Esophagus muscularis mucosa (tissue), 4 donors: ENCODE results near the gene POU2AF3.

Experiments used
- EP300 ChIP-seq: sonication (generic); formaldehyde crosslinking; IDR thresholded peaks from one replicate; pipeline ENCODE4 v1.6.1; 2017; ENCODE audit warnings: antibody characterized with exemption
- POLR2A ChIP-seq: fragments of 450-650 bp; IDR thresholded peaks from one replicate; pipeline ENCODE4 v1.6.1; 2017; ENCODE audit warnings: antibody characterized with exemption, moderate library complexity, mild to moderate bottlenecking, low read depth
- TF ChIP-seq, protein P1 (sequence below), 3 experiments: fragments of 200-600 bp in 2 of 3; fragments of 450-650 bp in 1 of 3; sonication (generic) in 2 of 3; IDR thresholded peaks; one replicate each; pipeline ENCODE4 v1.5.1; 2017 to 2019; ENCODE audit warnings: antibody characterized with exemption in 3 of 3, mild to moderate bottlenecking in 2 of 3, moderate library complexity in 1 of 3

DNA sequence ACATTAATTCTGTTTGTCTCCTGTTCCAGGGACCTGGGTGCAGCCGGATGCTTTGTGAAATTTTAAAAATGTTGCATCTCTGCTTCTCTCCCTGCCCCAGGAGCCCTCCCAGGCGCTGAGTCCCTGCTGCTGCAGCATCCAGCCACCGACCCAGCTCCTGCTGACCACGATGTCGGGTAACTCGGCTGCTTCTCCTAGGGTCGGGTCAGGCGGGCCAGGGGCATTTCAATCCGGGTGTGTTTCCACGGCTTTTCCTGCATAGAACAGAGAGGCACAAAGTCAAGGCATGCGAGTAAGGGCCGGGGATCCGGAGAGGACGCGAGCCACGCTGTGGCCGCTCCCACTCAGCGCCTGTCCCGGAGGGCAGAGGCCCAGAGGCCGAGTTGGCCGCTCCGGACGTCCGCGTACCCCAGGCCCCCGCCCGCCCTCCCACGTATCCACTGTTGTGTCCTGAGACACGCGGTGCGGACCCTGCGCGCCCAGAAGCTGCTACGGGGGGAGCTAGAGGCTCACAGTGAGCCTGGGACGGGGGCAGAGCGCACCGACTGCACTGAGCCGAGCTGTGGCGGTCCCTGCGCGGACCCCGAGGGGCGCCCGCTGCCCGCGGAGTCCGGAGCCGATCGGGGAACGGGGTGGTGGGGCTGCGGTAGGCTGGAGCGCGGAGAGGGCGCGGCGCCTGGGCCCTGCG, at the start of gene POU2AF3:
- TF ChIP-seq, protein P1, sequence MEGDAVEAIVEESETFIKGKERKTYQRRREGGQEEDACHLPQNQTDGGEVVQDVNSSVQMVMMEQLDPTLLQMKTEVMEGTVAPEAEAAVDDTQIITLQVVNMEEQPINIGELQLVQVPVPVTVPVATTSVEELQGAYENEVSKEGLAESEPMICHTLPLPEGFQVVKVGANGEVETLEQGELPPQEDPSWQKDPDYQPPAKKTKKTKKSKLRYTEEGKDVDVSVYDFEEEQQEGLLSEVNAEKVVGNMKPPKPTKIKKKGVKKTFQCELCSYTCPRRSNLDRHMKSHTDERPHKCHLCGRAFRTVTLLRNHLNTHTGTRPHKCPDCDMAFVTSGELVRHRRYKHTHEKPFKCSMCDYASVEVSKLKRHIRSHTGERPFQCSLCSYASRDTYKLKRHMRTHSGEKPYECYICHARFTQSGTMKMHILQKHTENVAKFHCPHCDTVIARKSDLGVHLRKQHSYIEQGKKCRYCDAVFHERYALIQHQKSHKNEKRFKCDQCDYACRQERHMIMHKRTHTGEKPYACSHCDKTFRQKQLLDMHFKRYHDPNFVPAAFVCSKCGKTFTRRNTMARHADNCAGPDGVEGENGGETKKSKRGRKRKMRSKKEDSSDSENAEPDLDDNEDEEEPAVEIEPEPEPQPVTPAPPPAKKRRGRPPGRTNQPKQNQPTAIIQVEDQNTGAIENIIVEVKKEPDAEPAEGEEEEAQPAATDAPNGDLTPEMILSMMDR (IDR thresholded peaks at IDR 0.05): no peak
- no peak for TF ChIP-seq POLR2A
- no peak for TF ChIP-seq EP300
